Stimulated activated CD8-positive, alpha-beta memory T cell treated with anti-CD3 and anti-CD28 coated beads, Interleukin-12 subunit alpha, Interleukin-12 subunit beta, amount 100 ng/mL, for 24 hours (primary cell): ENCODE data around the gene PRDM16.

Source experiments
- DNase-seq: peaks from one replicate; pipeline ENCODE4 v3.0.0-alpha.2; 2020; ENCODE audit errors: extremely low read depth

The PRDM16 gene

GRCh38 chr1:3336641-3337630, 267.9 kb downstream of the PRDM16 start:
- no peak for DNase-seq

GRCh38 chr1:3337798-3338724, 269.1 kb downstream of the PRDM16 start:
- DNase-seq: no peak

- DNase-seq: no peak
These were observed 269.7 kb downstream of the PRDM16 start for GRCh38 chr1:3338725-3339070.

- DNase-seq: no peak
These were observed 270.9 kb downstream of the PRDM16 start for GRCh38 chr1:3339856-3340255.

- no peak for DNase-seq
These were observed 271.7 kb downstream of the PRDM16 start for GRCh38 chr1:3340548-3341235.

- DNase-seq: no peak
These were observed 272.4 kb downstream of the PRDM16 start for GRCh38 chr1:3341236-3341994.

GRCh38 chr1:3342960-3343359, 274.0 kb downstream of the PRDM16 start:
- DNase-seq: no peak

- DNase-seq: no peak
These were observed 275.4 kb downstream of the PRDM16 start for GRCh38 chr1:3344395-3344794.

- DNase-seq: no peak
These were observed 276.8 kb downstream of the PRDM16 start for GRCh38 chr1:3345792-3346191.

- DNase-seq: no peak
These were observed 277.5 kb downstream of the PRDM16 start for GRCh38 chr1:3346478-3346877.

GRCh38 chr1:3347257-3348020, 278.4 kb downstream of the PRDM16 start:
- DNase-seq: no peak

GRCh38 chr1:3348196-3348865, 279.3 kb downstream of the PRDM16 start:
- no peak for DNase-seq

GRCh38 chr1:3349161-3349967, 280.4 kb downstream of the PRDM16 start:
- DNase-seq: no peak

GRCh38 chr1:3349968-3350299, 280.9 kb downstream of the PRDM16 start:
- no peak for DNase-seq

GRCh38 chr1:3350506-3351261, 281.7 kb downstream of the PRDM16 start:
- DNase-seq: no peak

GRCh38 chr1:3351449-3352298, 282.7 kb downstream of the PRDM16 start:
- no peak for DNase-seq

GRCh38 chr1:3352299-3352951, 283.4 kb downstream of the PRDM16 start:
- no peak for DNase-seq
